GM20000 (cell line): ENCODE results near the gene ARHGAP26.
"Not testable (repeated sequence)": the region's sequence is repeated elsewhere in the genome, so short reads cannot be mapped to it uniquely, and the experiment has no call there.

ENCODE experiments used
- DNase-seq: peaks from one replicate; pipeline ENCODE4 v3.0.0; 2012; ENCODE audit warnings: low spot score
- CTCF ChIP-seq: IDR thresholded peaks from 2 replicates; pipeline ENCODE4 v1.5.1; 2012; ENCODE audit warnings: mild to moderate bottlenecking, control low read depth; ENCODE audit errors: extremely low read depth, missing control alignments

The ARHGAP26 gene

DNA sequence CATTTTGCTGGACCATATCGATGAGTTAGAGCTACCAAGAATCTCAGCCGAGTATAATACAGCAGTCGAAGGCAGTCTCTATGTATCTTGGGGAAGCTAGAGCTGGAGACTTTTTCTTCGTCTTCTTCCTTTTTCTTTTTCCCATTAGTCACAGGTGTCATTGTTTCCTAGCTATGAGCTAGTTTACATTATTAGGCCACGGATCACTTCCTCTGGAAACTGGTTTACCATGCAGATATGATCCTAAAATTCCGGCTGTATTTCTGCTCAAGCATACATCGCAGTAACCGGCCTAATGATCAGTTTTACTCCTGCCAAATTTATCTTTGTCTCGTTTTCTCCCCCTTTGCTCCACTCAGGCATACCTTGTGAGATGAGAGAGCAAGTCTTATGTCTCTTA lies 312.8 kb downstream of the ARHGAP26 start:
- no peak for TF ChIP-seq CTCF
- DNase-seq, result no peak

DNA sequence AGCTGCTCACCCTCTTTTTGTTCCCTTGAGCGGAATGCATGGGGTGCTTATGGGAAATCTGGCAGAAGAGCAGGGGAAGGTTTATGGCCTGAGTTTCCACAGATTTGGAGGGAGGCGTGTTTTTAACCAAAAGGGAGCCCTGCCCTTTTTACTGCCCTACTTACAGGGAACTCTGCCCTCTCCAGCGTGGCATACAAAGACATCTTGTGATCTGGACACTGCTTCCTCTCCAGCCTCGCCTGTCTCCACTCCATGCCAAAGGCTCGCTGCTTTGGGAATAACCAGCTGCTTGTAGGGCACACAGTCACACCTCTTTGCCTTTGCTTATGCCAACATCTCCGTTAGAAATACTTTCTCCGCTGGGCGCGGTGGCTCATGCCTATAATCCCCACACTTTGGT lies 314.2 kb downstream of the ARHGAP26 start:
- DNase-seq, result no peak
- TF ChIP-seq CTCF, result no peak

DNA sequence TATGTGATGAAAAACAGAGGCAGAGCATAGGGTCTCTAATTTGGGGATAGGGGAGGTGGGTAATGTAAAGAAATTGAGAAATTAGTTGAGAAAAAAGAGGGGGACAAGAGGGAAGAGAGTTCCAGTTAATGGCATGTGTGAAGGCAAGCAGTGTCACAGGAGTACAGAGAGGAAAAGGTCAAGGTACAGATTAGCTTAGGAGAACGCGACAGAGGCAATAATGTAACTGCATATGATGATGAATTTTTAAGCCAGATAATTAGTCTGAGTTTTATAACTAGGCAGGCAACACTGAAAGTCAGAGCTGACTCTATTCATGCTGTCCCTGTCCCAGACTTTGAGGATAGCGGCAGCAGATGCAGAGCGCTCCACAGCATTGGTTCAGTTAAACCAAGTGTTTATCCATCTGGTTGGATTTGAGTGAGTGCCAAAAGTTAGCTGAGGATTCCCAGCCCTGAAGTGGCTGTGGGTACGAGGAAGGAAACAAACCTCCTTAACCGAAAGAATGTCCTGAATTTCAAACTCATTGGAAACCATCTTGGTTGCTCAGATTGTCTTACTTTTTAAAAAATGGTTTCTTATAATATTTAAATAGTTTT lies 315.2 kb downstream of the ARHGAP26 start:
- no peak for DNase-seq
- no peak for TF ChIP-seq CTCF

- TF ChIP-seq CTCF, result no peak
- no peak for DNase-seq
These were observed 316.4 kb downstream of the ARHGAP26 start for GRCh38 chr5:143086546-143086907.

DNA sequence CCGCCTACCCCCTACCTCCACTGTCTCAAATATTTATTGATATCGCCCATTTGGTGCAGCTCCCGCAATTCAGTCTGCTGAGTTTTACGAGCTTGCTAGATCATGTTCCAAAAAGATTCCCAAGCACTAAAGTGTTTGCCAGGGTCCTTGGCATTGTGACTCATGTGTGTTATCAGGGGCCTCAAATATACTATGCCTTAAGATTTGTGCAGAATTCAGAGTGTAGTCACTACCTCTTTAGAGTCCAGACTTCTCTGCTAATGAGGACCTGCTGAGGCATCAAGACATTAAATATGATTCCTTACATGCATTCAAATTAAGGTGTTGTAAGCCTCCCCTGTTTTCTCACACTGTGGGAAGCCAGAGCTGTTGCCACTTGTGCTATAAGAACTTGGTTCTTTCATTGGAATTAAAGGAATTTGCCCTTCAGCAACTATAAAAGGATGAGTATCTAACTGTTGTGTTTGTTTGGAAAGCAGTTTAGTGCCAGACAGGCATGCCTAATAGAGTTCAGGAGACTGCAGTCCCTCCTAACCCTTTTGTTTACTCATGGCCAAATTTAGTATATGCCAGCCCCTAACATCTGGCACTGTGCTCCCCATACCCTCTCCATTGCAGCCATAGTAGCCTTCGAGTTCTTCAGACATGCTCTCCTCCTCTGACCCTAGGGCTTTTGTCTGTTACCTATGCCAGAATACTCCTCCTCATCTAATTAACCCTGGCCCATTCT lies 316.9 kb downstream of the ARHGAP26 start:
- no peak for DNase-seq
- no peak for TF ChIP-seq CTCF

GRCh38 chr5:143088702-143089101 lies 318.5 kb downstream of the ARHGAP26 start:
- DNase-seq, result not testable (repeated sequence)

- not testable (repeated sequence) for DNase-seq
These were observed 319.9 kb downstream of the ARHGAP26 start for GRCh38 chr5:143090044-143090443.

DNA sequence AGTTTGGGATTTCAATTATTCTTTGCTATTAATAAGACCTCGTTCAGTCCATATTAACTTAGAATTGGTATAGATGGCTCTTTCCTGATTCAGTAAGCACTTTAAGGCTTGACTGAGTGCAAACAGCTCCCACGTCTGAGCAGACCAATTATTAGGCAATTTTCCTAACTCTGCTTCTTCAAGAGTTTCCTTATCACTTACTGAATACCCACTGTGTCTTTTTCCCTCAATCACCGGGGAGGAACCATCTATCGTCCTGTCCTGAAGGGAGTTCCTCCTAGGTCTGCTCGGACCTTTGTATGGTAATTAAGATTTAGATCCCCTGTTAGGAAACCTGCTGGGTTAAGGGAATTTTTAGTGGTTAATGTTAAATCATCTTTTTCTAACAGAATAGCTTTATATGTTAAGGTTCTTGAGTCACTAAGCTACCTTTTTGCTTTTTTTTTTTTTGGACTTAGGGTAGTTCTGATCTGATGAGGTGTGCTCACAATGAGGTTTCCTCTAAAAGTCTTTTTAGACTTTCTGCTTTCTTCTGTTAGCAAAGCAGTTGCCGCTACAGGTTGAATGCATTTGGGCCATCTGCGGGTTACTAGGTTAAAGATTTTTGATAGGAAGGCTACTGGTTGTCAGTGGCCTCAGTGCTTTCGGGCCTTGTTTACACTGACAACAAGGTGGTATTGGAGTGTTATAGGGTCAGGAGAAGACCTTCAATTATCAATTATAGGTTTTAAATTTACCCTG lies 322.7 kb downstream of the ARHGAP26 start:
- DNase-seq, result not testable (repeated sequence)
